GM21717 (cell line): ENCODE data around the gene MARVELD3.

Source experiments
- ATAC-seq: cut with Tn5 transposase; IDR thresholded peaks from one replicate; pipeline ENCODE4 v1.9.1; 2021; ENCODE audit warnings: mild to moderate bottlenecking, moderate library complexity; ENCODE audit not compliant: unreplicated experiment

Gene MARVELD3

DNA sequence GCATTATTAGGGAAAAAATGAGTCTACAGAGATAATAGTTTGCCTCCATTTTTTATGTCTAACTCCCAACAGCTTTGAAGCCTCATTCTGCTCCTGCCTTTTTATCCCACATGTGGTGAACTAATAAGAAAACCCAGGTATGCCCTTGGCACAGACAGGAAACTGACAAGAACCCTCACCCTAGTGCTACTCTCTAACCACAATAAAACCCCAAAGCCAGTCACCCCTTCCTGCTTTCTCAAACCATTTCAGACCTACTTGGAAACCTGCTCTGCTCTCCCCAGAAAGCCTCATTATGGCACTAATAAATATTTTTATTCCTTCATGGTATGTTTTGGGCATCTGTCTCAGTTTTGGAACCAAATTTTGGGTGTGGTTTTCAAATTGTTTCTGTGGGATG lies 3.9 kb upstream of the MARVELD3 start:
- no peak for ATAC-seq

DNA sequence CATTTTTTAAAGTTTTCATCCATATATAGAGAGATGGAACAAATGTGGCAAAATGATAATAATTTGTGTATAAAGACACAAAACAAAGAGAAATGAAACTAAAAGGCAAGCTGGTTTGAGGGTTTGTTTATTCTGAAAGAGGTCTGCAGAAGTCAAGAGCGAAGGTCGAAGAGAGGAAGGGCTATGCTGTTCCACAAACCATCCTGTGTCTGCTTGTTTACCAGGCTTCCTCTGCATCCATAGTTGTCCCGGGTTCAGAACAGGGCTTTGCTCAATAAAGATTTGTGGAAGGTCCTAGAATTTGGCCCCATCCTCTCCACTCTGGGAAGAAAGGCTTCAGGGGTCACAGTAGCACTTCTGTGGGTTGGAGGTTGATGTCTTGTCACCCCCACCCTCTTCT lies 2.4 kb upstream of the MARVELD3 start:
- no peak for ATAC-seq

DNA sequence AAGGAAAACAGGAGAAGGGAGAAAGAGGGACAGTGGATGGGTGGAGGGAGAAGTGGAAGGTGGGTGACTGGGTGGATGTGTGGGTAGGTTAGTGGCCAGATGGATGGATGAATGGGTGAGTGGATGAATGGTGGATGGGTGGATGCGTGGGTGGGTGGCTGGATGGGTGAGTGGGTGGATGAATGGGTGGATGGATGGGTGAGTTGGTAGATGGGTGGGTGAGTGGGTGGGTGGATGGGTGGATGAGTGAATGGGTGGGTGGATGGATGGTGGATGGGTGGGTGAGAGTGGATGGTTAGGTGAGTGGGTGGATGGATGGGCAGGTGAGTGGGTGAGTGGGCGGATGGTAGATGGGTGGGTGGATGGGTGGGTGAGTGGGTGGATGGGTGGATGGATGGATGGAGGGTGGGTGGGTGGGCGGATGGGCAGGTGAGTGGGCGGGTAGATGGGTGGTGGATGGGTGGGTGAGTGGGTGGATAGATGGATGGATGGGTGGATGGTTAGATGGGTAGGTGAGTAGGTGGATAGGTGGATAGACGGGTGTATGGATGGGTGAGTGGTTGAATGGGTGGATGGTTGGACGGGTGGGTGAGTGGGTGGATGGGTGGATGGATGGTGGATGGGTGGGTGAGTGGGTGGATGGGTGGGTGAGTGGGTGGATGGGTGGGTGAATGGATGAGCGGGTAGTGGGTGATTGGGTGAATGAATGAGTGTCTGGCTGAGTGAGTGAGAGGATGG lies 702 bp upstream of the MARVELD3 start:
- ATAC-seq, result no peak

DNA sequence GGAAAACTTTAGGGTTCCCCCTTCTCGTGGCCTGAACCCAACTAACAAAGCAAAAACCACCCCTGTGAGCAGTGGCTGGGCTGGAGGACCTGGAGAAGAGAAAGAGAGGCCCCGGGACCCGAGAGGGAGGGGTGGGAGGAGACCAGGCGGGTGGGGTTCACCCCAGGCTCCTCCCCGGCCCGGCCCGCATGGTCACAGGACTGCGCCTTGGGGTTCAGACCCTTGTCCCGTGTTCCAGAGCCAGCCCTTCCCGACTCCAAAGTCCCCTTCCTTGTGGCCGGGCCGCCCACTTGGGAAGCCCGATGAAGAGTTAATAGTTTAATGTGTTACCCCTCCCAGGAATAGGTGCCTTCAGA lies 852 bp downstream of the MARVELD3 start:
- ATAC-seq, result no peak

DNA sequence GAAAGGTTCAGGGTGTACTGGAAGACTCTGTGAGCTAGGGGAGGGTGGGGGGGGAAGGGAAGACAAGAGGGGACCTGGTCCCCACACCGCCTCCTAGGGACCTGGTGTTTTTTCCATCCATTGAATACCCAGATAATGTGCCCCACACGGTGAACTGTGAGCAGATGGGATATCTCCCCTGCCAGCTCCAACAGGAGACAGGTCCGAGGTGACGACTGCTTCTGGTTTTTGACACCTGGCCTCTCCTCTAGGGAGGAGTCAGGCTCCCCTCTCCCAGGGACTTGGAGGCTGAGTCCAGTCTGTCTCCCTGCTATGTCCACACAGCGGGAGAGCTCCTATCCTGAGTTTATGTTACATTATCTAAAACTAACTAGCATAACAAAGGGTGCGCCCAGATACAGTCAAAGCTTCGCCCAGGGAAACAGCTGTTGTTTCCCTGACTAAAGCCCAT lies 1.8 kb downstream of the MARVELD3 start:
- no peak for ATAC-seq

DNA sequence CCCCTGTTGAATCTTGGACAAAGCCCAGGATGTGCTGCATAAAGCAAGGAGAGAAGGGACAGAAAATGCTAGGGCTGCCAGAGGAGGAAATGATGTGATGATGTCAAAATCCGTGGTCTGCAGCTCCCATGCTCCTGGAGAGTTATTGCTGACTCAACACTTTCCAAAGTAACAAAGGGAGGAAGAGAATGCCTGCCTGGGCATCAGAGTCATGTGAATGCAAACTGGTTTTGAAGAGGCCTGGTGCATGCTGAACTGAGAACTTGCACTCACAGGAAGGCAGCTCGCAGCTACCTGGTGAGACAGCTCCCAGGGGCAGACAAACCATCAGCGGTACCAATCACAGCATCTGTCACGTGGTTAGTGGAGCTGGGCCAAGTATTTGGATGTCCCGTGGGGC lies 2.8 kb downstream of the MARVELD3 start:
- ATAC-seq, result no peak

DNA sequence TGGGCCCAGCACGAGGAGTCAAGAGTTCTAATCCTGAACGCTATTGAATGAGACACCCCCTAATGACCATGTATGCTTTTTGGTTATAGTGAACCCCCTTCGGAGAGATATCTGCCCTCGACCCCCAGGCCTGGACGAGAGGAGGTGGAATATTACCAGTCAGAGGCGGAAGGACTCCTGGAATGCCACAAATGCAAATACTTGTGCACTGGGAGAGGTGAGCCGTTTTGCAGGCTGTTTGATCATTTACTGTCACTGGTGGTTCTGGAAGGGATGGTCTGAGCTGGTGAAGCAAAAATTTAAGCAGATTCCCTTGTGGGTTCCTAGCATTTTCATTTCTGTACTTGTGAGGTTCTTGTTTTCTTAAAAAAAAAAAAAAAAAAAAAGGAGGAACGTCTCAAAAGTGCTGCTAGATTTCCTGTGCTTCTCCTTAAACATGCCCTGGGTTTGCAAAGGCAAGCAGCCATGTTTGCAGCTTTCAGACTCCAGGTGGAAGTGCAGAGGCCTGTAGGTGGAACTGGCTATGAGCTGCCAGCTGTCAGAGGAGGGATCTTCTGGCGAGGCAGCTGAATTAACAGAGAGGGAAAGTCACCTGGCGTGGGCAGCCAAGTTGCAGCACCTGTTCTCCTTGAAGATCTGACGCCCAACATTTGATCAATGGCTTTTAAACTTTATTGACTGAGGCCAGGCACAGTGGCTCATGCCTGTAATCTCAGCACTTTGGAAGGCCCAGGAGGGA lies 3.5 kb downstream of the MARVELD3 start:
- no peak for ATAC-seq

DNA sequence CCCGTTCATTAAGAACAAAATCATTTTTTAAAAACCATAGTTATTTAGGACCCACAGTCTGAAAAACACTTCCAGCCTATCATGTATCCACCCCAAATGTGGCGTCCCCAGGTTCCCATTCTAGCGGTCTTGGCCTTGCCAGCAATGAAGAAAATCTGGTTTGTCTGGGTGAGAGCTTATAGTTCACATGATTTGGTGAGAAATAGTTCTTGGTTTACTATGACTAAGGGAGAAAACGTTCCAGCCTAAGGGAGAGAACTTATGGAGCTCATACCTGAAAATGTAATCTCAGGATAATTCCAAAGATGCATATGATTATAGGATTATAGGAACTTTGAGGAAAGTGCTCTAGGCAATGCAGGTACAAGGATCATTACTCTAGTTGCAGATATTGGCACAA lies 4.8 kb downstream of the MARVELD3 start:
- ATAC-seq, result no peak

DNA sequence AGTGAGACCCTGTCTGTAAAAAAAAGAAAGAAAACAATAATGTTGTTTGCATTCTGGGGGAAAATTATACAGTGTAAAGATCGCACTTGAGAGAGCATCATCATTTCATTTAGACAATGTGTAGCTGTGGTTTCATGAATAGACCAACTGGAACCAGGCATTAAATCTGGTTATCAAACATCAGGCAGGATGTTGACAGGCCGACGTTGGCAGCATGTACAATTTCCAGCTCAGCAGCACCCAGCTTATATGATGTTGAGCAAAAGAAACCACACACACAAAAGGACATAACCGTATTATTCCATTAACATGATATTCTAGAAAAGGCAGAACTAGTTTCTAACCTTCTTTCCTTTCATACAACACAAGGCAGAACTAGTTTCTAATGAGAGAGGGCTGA lies 5.8 kb downstream of the MARVELD3 start:
- ATAC-seq, result no peak

DNA sequence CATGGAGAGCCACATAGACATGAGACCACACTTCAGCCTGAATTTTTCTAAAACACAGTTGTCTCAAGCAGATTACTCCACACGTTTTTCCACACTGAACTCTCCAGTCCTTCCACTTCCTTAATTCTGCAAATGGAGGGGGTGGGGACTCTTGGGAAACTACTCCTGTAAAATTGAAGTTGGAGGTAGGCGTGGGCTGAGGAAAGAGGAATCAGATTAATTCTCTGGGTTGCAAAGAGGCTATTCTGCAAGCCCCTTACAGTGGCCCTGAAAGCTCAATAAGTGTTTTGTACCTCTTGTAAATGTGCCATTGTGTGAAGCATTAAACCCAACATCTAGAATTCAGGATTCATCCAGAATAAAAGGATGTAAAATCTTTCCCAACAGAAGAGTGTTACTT lies 9.6 kb downstream of the MARVELD3 start:
- ATAC-seq, result no peak

DNA sequence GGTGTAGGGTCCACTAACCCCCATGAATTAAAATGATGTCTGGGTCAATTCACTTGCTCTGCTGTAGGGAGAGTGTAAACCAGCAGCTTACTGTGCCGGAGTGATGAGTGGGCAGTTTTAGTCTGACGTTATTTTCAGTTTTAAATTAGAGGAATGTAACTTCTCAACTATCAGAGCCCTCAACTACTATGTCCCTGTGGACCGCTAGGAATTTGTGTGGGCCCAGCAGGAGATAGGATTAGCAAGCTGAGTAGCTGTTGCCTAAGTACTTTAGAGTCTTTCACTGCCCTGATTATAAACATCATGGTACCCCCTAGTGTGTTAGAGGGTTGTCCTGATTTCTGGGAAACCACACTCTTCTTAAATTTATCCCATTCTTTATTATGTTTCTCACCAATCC lies 11.4 kb downstream of the MARVELD3 start:
- no peak for ATAC-seq

DNA sequence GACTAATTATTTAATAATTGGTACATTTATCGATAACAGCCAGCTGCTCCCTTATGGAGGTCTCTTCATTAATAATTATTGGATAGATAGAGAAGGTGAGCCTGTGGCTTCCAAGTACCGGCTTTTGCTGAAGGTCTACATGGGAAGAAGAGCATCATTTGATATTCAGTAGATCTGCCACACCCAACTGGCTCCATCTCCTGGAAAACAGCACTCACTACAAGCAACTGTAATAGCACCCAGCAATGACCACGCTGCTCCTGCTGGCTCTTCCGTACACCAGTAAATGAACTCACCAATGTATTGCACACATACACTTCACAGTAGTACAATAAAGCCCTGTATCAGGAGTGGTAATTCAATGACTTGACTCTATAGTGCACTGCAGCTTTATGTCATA lies 19.5 kb downstream of the MARVELD3 start:
- ATAC-seq, result no peak

DNA sequence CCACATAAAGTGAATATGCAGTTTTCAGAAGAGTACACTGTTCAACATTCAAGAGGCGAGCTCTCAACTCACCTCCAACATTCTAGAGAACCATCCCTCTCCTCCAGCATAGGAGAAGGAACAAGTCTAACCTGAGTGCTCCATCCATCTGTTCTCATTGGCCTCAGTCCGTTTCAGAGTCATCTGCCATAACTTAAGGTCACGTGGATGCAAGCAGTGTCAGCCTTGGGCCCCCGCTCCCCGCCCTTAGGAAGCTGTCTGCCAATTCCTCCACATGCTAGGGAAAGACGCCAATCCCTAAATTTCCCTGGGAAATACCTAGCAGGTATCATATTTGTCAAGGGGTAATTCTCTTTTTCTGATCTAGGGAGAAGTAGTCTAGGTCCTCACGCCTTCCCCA lies 21.4 kb downstream of the MARVELD3 start:
- ATAC-seq, result no peak

DNA sequence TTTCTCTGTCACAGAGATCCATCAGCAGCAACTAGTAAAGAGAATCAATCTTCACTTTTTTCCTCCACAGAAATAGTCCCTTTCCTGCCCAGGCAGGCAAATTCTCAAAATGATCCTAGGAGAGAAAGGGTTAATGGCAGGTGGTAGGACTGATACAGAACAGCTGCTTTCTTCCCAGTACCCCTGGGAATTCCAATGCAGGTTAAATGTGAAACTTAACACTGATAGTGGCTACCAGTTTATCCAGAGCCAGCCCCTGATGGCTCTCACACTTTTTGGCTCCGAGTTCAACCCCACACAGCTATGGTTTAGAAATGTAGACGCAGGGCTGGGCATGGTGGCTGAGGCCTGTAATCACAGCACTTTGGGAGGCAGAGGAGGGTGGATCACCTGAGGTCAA lies 22.2 kb downstream of the MARVELD3 start:
- no peak for ATAC-seq

DNA sequence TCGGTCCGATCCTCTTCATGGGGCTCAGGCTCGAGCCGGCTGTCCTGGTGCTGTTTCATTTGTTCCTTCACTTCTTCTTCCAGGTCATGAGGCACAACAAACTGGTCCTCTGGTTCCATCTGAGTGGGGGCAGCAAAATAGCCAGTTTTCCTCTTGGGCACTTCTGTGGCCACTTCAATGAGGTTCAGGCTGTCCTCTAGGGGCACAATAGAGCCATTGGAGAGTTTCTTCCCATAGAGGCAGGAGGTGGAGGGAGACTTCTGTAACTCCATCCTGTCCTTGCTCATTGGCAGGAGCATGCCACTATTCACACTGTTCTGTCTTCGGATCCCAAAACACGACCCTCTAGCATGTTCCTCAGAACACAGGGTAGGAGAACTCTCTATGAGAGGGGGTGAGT lies 22.9 kb downstream of the MARVELD3 start:
- ATAC-seq, result no peak

DNA sequence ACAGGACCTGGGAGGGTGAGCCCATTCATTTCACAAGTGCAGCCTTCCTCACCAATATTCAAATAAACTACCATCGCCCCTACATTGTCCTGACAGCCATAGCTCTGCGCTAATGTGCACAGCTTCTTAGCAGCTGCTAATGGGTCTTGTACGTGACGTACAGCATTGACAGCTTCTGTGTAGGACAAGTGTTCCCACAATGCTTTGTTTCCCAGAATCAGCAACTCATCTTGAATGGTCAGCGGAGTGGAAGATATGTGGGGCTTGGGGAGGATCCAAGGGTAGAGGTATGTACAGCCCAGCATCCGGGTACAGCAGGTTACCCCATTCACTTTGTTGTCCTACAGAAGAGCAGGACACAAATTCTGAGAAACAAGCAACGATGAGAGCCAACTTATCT lies 23.7 kb downstream of the MARVELD3 start:
- ATAC-seq, result no peak

DNA sequence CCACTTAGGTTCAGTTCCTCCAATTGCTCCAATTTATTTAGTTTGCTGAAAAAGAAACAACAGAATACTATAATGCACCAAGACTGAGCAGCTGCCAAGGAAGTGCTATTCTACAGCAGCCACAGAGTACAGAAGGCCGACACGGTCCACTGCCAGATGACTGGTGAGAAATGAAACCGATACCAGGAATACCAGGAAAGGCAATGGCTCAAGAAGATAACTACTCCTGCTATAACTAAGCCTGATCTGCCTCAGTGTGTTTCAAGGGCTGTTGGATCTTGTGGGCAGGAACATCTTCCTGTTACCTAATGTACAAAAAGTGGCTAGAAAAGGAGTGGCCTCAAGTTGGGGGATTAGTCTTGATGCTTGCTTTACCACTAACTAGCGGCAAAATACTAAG lies 32.8 kb downstream of the MARVELD3 start:
- ATAC-seq, result no peak

DNA sequence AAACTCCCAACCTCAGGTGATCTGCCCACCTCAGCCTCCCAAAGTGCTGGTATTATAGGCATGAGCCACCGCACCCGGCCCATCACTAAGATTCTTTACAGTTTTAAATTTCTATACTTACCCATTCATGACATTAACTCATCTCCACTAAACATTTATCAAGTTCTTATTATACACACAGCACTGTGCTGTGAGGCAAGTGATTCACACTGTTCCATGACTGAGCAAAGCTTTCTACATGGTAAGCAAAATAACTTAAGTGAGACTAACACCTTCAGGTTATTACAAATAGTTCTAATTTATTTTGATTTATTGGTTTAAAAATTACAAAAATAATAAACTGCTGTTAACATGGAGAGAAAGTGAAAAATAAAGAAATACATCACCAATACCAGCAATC lies 33.5 kb downstream of the MARVELD3 start:
- no peak for ATAC-seq

DNA sequence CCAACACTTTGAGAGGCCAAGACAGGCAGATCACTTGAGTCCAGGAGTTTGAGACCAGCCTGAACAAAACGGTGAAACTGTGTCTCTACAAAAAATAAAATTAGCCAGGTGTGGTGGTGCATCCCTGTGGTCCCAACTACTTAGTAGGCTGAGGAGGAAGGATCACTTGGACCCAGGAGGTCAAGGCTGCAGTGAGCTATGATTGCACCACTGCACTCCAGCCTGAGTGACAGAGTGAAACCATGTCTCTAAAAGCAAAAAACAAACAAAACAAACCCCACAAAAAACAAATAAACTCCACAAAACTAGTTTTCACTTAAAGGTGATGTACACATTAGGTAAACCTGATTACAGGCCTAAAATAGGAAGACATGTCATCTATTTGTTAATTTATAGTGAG lies 40.3 kb downstream of the MARVELD3 start:
- no peak for ATAC-seq

DNA sequence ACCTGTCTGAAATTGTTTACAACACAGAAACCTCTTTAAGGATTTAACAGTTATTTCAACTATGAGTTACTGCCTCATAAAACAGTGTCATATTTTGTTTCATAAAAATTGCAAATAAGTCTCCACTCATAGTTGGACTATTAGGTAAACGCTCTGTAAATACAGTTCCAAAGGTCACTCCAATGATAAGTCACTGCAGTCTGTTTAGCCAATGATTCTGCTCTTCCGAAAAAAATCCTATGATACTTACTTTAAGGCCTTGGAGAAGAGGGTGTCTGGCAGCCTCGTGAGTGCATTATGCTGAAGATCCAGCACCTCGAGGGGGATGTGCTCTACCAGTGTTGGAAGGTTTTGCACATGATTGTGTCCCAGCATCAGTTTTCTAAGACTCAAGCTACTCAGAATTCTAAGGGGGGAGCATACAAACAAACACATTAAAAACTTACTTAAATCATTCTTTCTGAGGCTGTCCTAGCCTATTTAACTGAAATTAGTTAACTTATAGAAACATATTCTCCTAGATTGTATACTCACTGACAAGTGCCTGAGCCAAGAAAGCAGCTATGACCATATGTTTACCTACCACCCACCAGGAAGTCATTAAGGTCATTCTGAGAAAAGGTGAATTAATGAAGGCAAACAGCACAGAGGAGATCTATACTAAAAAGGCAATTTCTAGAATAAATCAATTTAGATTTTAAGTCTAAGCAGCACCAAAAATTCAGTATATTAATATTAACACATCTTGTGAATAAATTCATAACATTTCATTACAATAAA lies 41.1 kb downstream of the MARVELD3 start:
- no peak for ATAC-seq

DNA sequence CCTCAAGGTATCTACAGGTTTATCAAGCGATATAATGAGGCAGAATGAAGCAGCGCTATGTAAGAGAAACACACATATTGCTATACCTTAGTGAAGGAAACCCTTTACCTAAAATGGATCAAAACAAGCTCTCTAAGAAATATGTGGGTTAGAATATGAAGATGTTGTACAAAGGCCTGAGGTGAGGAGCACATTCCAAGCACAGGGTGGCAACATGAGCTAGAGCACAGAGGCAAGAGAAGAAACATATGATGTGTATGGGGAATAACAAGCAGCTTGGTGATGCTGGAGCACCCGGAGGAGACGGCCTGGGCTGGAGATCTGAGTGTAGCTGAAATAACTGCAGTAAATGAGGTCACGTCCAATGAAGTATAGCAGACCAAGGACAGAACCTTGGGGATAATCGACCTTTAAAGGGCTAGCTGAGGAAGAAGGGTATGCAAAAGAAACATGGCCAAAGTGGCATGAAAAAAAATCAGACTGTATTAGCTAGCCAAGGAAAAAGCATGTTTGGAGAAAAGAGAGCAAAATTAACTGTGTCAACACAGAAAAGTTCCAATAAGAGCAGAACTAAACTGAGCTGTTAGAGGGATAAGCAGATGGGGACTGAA lies 44.0 kb downstream of the MARVELD3 start:
- ATAC-seq, result no peak

DNA sequence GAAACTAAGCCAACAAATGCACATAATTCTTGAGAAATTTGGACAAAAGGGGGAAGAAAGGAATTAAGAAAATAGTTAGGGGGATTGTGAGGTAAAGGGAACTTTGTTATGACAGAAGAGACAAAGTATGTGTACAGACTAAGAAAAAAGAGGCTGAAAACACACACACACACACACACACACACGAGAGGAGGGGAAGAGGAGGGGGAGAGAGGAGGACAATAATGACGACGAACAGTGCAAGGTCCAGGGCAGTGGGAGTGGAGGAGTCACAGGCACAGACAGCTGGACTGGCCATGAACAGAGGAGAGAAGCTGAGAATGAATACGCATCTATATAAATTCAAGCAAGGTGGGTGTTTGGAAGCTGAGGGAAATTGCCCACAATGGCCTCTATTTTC lies 44.6 kb downstream of the MARVELD3 start:
- ATAC-seq, result no peak
